HG03460 (cell line): ENCODE data around the gene RABGAP1L.
A peak's percentile ranks its signal among the peaks of the same experiment; 100 is the strongest.
"Not testable (repeated sequence)": the region's sequence is repeated elsewhere in the genome, so short reads cannot be mapped to it uniquely, and the experiment has no call there.

Source experiments
- ATAC-seq: cut with Tn5 transposase; IDR thresholded peaks from one replicate; pipeline ENCODE4 v1.9.1; 2021; ENCODE audit not compliant: unreplicated experiment

RABGAP1L gene

DNA sequence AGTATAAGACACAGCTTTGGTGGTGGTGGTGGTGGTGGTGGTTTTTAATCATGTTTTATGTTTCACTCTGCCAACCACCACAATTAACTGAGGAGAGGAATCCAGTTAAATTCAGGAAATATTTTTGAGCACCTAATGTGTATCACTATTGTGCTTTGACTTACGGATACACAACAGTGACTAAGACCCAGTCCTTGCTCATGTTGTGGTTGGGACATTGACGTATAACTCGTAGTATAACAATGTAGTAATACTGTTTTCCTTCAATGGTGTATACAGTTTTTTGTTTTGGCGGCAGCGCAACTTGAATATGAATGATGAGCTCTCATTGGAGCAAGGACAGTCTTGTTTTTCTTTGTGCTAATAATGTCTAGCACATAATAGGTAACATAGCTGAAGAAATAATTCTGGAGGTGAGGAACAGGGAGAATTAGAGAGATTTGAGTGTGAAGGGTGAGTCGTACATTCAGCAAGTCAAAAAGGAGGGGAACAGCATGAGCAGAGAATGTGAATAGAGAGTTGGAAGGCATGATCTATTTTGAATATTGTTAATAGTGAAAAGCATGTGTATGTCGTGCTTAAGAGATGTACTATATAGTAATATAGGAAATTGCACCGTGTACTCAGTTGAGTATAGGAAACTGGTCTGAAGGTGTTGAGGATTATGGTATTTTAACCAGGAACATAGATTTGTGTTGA, 845.9 kb downstream of the RABGAP1L start:
- no peak for ATAC-seq

DNA sequence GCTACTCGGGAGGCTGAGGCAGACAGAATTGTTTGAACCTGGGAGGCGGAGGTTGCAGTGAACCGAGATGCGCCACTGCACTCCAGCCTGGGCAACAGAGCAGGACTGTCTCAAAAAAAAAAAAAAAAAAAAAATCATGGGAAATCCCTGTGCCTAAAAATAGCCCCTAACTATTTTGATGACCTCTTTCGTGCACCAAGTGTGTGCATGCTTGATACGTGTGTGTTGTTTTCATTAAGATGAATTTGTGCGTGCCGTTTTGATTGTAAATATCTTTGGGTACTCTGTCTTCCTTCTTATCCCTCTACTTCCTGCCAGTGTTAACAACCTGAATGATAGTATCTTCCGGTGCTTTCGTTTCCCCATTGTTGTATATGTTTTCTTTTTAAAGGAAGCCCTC, 850.2 kb downstream of the RABGAP1L start:
- ATAC-seq: no peak

GRCh38 chr1:175013445-175013844, 854.1 kb downstream of the RABGAP1L start:
- no peak for ATAC-seq

DNA sequence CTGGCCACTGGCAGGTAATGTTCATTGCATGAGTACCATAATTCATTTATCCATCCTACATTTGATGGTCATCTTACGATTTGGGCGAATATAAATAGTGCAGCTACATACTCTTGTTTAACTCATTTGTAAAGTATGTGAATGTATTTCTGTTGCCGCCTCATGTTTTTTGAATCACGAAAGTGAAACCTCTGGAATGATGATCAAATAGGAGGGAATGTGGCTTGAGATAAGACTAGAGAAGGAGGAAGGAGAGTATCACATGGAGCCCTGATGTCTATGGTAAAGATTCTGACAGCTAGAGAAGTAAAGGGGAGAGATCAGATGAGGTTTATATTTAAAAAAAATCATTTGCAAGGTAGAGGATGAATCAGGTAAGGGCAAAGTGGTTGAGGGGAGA, 855.9 kb downstream of the RABGAP1L start:
- no peak for ATAC-seq

DNA sequence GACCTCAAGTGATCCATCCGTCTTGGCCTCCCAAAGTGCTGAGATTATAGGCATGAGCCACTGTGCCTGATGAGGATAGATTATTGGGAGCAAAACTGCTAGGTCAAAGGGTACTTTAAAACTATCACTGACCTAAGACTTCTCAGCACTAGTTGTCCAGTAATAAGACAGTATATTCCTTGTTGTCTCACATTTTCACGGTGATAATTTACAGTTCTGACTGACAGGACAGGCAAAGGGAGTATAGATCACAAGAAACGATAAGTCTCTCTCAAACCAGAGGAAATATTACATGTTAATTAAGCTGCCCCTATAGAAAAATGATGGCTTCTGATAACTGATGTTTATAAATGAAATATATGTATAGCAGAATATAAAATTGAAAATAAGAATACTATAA, 860.2 kb downstream of the RABGAP1L start:
- no peak for ATAC-seq

- peak; percentile 90 for ATAC-seq
Observed at GRCh38 chr1:175023043-175023921, 864.0 kb downstream of the RABGAP1L start, which contains the start of gene MRPS14. Gene MRPS14, minus strand, starts transcription at chr1:175023425. Its CDS starts 17 bp downstream, at chr1:175023408.

GRCh38 chr1:175023922-175024242, 864.6 kb downstream of the RABGAP1L start:
- ATAC-seq: peak; percentile 3

- ATAC-seq: no peak
Observed at GRCh38 chr1:175024773-175025172, 865.5 kb downstream of the RABGAP1L start.

DNA sequence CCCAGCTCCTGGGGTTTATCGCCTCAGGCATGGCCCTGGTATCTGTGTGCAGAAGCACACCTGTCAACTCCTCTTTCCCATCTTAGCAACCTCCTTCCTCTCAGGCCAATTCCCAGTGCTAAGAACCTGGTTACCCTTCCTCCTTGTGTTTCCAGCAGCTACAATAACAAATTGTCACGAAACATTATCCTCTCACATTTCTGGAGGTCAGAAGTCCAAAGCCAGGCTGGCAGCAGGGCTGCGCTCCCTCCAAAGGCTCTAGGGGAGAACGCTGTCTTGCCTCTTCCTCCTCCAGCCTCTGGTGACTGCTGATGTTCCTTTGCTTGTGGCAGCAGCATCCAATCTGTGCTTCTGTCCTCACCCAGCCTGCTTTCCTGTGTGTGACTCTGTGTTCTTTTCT, 874.6 kb downstream of the RABGAP1L start:
- ATAC-seq: no peak

DNA sequence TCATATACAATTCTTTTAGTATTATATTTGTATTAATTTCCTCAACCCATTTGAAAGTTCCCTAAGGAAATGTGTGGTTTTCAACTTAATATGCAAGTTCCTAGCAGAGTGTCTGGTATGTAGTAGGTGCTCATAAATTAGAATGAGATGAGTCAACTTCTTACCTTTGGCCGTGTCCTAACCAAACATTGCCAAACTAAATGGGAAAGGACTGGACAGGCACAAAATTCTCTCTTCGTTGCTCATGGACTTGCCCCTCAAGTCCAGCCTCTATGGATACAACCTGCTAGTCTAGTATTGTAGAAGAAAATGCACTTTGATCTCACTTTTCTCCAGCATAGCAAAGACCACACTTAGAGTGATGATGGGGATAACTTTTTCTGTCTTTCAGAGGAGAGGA, 875.5 kb downstream of the RABGAP1L start:
- no peak for ATAC-seq

DNA sequence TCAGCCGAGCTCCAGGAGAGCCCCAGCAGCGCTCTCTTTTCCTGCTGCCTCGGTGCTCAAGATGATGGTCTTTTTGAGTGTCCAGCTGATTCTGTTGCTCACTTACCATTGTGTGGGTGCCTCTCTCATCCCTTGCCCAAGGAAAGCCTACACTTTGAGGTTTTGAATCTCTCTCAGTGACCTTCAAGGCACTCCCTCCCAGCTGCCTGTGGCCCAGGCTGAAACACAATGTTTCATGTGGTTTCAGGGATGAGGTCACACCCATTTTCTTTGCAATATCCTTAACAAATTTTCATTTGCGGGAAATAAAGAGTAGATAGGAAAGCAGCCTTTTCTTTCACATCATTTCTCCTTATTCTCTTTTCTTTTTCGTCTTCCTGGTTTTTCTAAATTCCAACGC, 876.5 kb downstream of the RABGAP1L start:
- no peak for ATAC-seq

GRCh38 chr1:175036476-175036875, 877.2 kb downstream of the RABGAP1L start:
- no peak for ATAC-seq

- no peak for ATAC-seq
Observed at GRCh38 chr1:175037416-175037815, 878.1 kb downstream of the RABGAP1L start.

- ATAC-seq: no peak
Observed at GRCh38 chr1:175040324-175040879, 881.1 kb downstream of the RABGAP1L start.

DNA sequence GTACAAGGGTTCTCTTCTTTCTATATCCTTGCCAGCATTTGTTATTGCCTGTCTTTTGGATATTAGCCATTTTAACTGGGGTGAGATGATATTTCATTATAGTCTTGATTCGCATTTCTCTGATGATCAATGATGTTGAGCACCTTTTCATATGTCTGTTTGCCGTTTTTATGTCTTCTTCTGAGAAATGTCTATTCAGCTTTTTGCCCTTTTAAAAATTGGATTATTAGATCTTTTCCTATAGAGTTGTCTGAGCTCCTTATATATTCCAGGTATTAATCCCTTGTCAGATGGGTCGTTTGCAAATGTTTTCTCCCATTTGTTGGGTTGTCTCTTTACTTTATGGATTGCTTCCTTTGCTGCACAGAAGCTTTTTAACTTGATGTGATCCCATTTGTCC, 883.3 kb downstream of the RABGAP1L start:
- no peak for ATAC-seq

- ATAC-seq: no peak
Observed at GRCh38 chr1:175043824-175044223, 884.5 kb downstream of the RABGAP1L start.

DNA sequence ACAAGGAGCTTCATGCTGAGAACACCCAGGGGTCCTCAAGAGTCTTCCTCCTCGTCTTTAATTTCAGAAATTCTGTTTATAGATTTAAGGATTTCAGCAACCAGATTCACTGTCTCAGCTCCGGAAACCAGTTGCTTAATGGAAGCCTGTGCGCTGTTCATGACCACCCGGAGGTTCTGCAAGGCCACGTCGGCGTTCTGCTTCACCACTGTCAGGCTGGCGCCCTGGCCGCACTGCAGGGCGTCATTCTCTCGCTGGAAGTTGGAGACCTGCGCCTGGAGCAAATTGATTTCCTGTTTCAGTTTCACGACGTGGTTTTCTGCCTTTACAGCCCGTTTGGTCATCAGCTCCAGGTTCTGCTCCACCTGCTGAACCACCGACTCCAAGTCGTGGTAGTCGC, 885.3 kb downstream of the RABGAP1L start:
- ATAC-seq: not testable (repeated sequence)
